ENCODE results near the gene DNAH9. TPM values are rescaled to one million over a fixed set of nuclear protein-coding genes. Genes with fewer than 3 reads are reported as not detected.

Gene DNAH9
- polyA plus RNA-seq, 1 experiment, result not detected

GRCh38 chr17:11898526-11899235 is 300.4 kb downstream of the DNAH9 start:
- Histone ChIP-seq H3K27ac (ENCODE audit: low read depth, low read length) (no peak overlapping the region), H3K9me3 (ENCODE audit: control insufficient read depth, insufficient read depth, low read length) (peaks cover 22% of the 10 kb centered on the region), H3K4me3 (ENCODE audit: low read depth, low read length) (no peak overlapping the region), H3K27me3 (ENCODE audit: control insufficient read depth, insufficient read depth, low read length) (no peaks in the 10 kb centered on the region)
- TF ChIP-seq, protein P1, sequence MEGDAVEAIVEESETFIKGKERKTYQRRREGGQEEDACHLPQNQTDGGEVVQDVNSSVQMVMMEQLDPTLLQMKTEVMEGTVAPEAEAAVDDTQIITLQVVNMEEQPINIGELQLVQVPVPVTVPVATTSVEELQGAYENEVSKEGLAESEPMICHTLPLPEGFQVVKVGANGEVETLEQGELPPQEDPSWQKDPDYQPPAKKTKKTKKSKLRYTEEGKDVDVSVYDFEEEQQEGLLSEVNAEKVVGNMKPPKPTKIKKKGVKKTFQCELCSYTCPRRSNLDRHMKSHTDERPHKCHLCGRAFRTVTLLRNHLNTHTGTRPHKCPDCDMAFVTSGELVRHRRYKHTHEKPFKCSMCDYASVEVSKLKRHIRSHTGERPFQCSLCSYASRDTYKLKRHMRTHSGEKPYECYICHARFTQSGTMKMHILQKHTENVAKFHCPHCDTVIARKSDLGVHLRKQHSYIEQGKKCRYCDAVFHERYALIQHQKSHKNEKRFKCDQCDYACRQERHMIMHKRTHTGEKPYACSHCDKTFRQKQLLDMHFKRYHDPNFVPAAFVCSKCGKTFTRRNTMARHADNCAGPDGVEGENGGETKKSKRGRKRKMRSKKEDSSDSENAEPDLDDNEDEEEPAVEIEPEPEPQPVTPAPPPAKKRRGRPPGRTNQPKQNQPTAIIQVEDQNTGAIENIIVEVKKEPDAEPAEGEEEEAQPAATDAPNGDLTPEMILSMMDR (IDR thresholded peaks at IDR 0.05; ENCODE audit: low read depth, low read length), result no peak
- ChIA-PET POLR2A (no interaction called here), CTCF (no interaction called here)
- DNase-seq (ENCODE audit: low read depth, low spot score), result no peak

GRCh38 chr17:11899537-11899942 is 301.3 kb downstream of the DNAH9 start:
- CTCF ChIA-PET, result interaction anchor here (0.6 kb wide), 1 partner anchor 35 kb away, joined by 3 read pairs; no protein-coding TSS in a partner anchor
- H3K4me3 ChIP-seq (ENCODE audit: low read depth, low read length), result no peak overlapping the region
- POLR2A ChIA-PET, result no interaction called here
- TF ChIP-seq, protein P1 (IDR thresholded peaks at IDR 0.05; ENCODE audit: low read depth, low read length), result no peak
- DNase-seq (ENCODE audit: low read depth, low spot score), result no peak
- no peak overlapping the region for H3K27ac ChIP-seq (ENCODE audit: low read depth, low read length)
- no peaks in the 10 kb centered on the region for H3K27me3 ChIP-seq (ENCODE audit: control insufficient read depth, insufficient read depth, low read length)
- H3K9me3 ChIP-seq (ENCODE audit: control insufficient read depth, insufficient read depth, low read length), result peaks cover 22% of the 10 kb centered on the region

DNA sequence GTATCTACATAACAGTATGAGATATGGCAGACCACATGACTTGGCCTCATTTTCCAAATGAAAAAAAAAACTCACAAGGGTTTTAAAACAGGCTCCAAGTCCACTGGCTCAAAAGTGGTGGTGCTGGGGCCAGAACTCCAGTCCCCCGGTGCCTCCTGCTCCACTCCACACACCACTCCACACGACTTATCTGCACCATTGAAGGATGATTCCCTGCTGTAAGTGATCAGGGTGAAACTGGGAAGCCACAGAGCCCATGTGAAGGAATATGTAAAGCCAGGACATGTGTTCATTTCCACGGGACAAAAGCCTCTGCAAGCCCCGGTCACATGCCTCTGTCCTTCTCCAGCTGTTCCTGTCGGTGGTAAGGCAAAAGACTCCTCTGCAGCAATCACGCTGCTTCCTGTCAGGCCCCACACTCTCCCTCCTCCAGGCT is 301.8 kb downstream of the DNAH9 start:
- no peak for DNase-seq (ENCODE audit: low read depth, low spot score)
- peaks cover 21% of the 10 kb centered on the region for H3K9me3 ChIP-seq (ENCODE audit: control insufficient read depth, insufficient read depth, low read length)
- H3K27ac ChIP-seq (ENCODE audit: low read depth, low read length), result no peak overlapping the region
- H3K4me3 ChIP-seq (ENCODE audit: low read depth, low read length), result no peak overlapping the region
- ChIA-PET CTCF (interaction anchor here (0.6 kb wide), 1 partner anchor 35 kb away, joined by 3 read pairs; no protein-coding TSS in a partner anchor), POLR2A (no interaction called here)
- TF ChIP-seq, protein P1 (IDR thresholded peaks at IDR 0.05; ENCODE audit: low read depth, low read length), result no peak
- no peaks in the 10 kb centered on the region for H3K27me3 ChIP-seq (ENCODE audit: control insufficient read depth, insufficient read depth, low read length)

GRCh38 chr17:11900655-11901054 is 302.4 kb downstream of the DNAH9 start:
- Histone ChIP-seq H3K27ac (ENCODE audit: low read depth, low read length) (no peak overlapping the region), H3K27me3 (ENCODE audit: control insufficient read depth, insufficient read depth, low read length) (no peaks in the 10 kb centered on the region), H3K9me3 (ENCODE audit: control insufficient read depth, insufficient read depth, low read length) (peaks cover 21% of the 10 kb centered on the region), H3K4me3 (ENCODE audit: low read depth, low read length) (no peak overlapping the region)
- TF ChIP-seq, protein P1 (IDR thresholded peaks at IDR 0.05; ENCODE audit: low read depth, low read length), result no peak
- POLR2A ChIA-PET, result no interaction called here
- DNase-seq (ENCODE audit: low read depth, low spot score), result no peak
- CTCF ChIA-PET, result no interaction called here

DNA sequence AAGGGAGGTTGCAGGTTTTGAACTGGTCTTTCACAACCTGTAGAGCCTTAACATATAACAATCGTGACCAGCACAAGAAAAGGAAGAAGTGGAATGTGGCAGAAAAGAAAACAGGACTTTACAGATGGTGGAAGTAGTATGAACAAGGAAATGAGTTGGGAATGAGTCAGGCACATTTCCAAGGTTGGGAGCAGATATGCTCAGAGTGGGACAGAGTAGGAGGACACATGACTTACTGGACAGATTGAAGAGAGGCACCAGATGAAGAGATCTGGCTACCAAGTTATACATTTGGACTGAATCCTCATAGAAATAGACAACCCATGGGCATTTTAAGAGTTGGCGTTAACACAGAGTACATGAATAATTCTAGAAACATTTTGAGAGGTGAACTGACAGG is 303.7 kb downstream of the DNAH9 start:
- ChIA-PET CTCF (no interaction called here), POLR2A (no interaction called here)
- TF ChIP-seq, protein P1 (IDR thresholded peaks at IDR 0.05; ENCODE audit: low read depth, low read length), result no peak
- no peak overlapping the region for H3K4me3 ChIP-seq (ENCODE audit: low read depth, low read length)
- no peaks in the 10 kb centered on the region for H3K27me3 ChIP-seq (ENCODE audit: control insufficient read depth, insufficient read depth, low read length)
- peaks cover 21% of the 10 kb centered on the region for H3K9me3 ChIP-seq (ENCODE audit: control insufficient read depth, insufficient read depth, low read length)
- no peak overlapping the region for H3K27ac ChIP-seq (ENCODE audit: low read depth, low read length)
- DNase-seq (ENCODE audit: low read depth, low spot score), result no peak
